GM21447 (cell line): Measurements from ENCODE around the gene TLCD3B.
A peak's percentile ranks its signal among the peaks of the same experiment; 100 is the strongest.

Experiments
- ATAC-seq: cut with Tn5 transposase; IDR thresholded peaks from one replicate; pipeline ENCODE4 v1.9.1; 2021; ENCODE audit not compliant: unreplicated experiment

The TLCD3B gene

GRCh38 chr16:30006659-30007377 lies 24.3 kb downstream of the TLCD3B start:
- no peak for ATAC-seq

- no peak for ATAC-seq
These were observed 25.0 kb downstream of the TLCD3B start for GRCh38 chr16:30006095-30006473.

GRCh38 chr16:30005341-30006094 lies 25.6 kb downstream of the TLCD3B start:
- ATAC-seq: no peak

DNA sequence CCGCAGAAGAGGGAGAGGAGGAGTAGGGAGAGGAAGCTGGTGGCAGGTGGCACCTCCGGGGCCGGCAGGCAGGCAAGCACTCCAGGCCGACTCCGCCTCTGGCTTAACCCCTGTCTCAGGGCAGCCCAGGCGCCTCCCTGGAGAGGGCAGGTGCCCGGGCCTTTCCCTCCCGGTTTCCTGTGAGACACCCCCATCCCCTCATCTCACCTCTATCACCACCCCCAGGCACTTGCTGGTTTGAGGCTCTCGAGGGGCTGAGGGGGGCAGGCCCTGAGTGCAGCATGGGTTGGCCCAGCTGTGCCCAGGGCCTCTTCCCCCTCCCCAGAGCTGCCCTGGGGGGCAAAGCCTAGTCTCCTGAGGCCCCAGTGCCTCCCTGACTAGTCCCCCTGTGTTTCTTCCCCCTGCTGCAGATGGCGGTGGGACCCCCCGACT lies 26.2 kb downstream of the TLCD3B start:
- no peak for ATAC-seq

DNA sequence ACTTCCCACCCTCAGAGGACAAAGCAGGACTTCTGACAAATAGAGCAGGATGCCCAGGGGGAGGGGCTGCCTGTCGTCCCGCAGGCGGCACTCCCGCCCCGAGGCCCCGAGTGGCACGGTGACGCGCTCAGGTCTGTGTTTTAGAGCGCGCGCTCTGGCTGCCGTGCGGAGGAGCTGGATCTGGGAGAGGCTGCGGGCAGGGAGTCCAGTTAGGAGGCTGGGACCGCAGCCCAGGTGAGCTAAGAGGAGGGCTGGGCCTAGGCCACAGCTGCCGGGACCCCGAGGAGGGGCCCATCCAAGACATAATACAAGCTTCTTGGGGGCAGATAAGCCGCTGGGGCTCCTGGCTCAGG lies 26.7 kb downstream of the TLCD3B start:
- no peak for ATAC-seq

GRCh38 chr16:30003670-30004423 lies 27.2 kb downstream of the TLCD3B start:
- ATAC-seq: no peak

- ATAC-seq: no peak
These were observed 28.3 kb downstream of the TLCD3B start for GRCh38 chr16:30002614-30003346.

DNA sequence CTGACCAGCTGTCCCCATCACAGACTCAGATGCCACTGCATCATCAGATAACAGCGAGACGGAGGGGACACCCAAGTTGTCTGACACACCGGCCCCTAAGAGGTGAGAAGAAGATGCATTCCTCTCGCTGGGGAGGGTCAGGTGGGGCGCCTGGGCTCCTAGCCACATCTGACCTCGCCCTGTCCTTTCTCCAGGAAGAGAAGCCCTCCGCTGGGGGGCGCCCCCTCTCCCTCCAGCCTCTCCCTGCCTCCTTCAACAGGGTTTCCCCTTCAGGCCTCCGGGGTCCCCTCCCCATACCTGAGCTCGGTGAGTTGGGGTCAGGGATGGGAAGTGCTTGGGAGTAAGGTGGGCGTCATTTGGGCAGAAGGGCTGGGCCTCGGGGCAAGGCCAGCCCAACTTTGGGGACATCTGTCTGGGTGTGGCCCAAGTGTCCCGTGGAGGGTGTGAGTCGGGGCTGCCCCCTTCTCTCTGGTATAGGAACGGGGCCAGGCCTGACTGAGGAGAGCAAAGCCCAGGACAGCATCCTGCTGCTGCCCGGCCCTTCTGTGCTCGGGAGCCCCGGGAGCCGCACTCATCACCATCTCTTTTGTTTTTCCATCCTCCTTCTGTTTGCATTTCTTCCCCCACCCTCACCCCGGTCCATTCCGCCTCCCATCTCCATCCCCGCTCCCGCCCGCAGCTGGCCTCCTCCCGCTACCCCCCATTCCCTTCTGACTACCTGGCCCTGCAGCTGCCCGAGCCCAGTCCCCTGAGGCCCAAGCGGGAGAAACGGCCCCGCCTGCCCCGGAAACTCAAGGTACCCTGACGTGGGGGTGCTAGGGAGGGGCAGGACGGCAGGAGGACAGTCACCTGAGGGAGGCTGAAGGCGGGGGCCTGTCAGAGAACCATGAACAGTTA lies 30.1 kb downstream of the TLCD3B start:
- no peak for ATAC-seq

- no peak for ATAC-seq
These were observed 31.5 kb downstream of the TLCD3B start for GRCh38 chr16:29999605-30000004.

GRCh38 chr16:29996766-29997250 lies 34.3 kb downstream of the TLCD3B start:
- ATAC-seq: no peak

DNA sequence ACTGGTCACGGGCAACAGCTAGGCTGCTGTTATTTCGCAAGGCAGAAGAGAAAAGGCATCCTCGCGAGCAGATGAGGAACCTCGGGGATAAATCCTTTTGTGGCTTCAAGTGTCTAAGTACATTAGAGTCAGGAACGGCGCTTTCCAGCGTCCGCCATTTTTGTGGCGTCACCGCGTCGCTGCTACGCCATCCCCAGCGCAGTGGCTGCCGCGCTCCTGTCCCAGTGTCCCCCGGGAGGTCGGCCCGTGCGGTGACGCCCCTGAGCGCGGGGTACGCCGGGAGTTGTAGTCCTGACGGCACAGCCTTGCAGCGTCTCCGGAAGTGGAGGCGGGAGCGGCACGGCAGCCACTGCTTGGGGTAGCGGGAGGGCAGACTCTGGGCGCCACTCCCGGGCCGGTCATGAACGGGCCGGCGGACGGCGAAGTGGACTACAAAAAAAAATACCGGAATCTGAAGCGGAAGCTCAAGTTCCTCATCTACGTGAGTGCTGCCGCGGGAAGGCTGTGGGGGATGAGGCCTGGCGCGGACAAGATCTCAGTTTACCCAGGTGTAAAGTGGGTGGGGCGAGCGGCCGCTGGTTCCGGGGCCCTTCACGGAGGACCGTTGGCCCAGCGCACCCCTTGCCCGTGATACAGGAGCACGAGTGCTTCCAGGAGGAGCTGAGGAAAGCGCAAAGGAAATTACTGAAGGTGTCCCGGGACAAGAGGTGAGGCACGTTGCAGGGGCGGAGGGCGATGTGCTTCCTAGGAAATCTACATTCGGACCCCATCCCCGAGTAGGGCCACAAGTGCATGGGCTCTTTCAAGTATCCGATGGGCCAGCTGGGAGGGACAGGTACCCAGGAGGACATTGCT lies 34.9 kb downstream of the TLCD3B start, which contains the start of gene INO80E:
INO80E (plus strand) TSS at position 331 of the 855 bp plus-strand sequence; CDS start at position 401, 70 bp downstream.
- peak; percentile 87 for ATAC-seq

- peak; percentile 51 for ATAC-seq
These were observed 35.7 kb downstream of the TLCD3B start, which contains the start of gene HIRIP3 for GRCh38 chr16:29995324-29995910. TSS of gene HIRIP3 (minus strand) at chr16:29995617. CDS start at chr16:29995605, 12 bp downstream.

DNA sequence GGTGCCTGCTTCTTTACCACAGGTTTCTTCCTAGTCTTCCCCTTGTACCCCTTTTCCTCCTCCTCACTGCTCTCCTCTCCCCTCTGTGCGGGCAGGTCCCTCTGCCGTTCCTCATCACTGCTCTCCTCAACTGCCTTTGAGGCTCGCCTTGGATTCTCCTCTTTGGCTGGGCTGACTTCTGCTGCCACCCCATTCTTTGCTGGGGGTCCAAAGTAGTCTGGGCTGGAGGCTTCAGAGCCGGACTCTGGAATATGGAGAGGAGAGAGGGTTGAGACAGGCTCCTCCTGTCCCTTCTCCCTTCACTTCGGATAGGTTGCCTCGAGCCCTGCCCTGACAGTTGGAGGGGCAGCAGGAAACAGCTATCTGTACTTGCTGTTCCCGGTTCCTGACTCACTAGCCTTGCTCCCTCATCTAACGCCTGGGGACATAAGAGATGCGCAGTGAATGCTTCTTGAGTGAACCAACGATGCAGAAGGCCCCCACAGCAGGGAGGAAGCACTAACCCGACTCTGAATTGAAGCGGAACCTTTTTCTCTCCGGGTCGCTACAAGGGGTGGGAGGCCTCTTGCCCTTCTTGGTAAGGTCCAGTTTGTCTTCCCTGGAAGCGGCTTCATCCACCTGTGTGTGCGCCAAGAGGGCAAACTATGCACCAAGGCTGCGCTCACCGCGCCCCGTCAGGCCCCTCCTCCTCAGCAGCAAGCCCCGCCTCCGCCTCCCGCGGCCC lies 36.3 kb downstream of the TLCD3B start:
- ATAC-seq: peak; percentile 42

DNA sequence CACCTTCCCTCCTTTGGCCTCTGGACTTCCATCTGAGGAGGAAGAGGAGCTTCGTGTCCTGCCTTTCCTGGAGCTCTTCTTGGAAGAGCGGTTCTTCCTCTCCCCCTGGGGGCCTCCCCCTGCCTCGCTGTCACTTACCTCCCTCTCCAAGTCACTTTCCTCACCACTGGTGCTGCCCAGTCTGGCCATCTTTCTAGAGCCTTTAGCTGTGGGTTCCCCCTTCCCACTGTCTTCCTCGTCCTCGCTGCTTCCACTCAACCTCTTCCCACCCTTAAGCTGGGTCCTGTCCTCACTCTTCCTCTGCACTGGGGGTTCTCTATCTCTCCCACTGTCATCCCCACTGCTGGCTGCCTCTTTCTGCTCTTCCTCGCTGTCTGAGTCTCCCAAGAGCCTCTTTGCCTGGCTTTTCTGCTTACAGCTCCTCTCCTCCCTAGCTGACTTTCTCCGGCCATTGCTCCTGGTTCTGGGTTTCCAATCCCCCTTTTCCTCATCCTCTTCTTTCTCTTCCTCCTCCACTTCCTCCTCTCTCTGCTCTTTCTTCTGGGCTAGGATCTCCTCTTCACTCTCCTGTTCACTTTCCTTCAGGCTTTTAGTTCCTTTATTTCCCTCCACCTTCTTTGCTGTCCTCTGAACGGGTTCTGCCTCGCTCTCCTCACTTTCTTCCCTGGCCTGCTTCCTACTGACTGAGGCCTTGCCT lies 37.0 kb downstream of the TLCD3B start:
- ATAC-seq: no peak

DNA sequence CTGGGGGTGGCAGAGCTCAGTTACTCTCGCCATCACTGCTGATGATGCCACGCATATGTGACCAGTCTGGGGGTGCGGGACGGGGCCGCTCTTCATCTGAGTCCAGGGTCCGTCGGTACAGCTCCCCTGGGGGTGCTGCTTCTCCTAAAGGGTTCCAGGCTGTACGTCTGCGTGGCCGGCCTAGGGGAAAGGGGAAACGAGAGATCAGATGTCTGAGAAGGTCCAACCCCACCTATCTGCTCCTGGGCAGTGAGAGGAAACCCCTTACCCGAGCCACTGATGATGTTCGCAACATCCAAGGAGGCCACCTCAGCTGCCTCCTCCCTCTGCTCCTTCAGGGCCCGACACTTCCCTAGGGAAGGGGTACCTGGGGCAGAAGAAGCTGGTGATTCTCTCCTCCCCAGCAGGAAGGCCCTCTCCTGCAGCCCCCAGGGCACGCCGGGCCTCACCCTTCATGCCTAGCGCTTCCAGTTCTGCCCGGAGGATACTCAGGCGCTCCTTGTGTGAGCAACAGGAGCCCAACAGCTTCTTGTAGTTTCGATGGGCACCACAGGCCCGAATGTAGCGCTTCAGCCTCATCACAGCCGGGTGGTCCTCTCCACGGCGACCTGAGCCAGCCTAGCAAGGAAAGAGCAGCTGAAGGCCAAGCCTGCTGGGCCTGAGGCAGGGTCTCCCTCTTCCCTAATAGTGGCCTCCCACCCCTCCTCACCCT lies 37.7 kb downstream of the TLCD3B start:
- ATAC-seq: no peak

DNA sequence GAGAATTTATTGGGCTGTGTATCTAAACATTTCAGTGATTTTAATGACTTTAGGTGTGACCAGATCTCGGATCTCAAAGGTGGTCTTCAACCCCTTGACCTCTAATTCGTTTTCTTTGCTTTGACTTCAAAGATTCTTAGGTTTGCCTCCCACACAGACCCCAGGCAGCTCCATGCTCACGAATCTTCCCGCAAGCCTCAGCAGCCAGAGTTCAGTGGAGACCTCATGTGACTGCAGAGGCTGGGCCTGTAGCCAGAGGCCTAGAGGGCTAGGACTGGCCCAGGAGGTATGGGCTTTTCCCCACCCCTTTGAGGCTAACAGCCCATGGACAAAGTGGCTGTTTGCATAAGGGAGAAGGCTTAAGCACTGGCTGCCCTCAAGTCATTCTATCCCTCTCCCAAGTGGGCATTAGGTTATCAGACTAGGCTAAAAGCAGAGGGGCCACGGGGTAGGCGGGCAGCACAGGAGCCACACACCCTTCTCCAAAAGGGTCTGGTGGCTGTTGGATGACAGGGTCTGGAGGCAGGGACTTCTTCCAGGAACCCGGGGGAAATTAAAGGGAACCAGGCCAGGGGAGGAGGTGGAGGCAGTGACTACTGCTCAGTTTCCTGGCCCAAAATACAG lies 38.6 kb downstream of the TLCD3B start:
- ATAC-seq: no peak
